GM06990 (cell line): ENCODE measurements around the gene MTERF4.

ENCODE experiments used
- DNase-seq: peaks from one replicate; pipeline ENCODE4 v3.0.0-alpha.2; 2011; ENCODE audit not compliant: insufficient read length; ENCODE audit errors: extremely low read depth
- H3K27me3 ChIP-seq: replicated peaks from 2 replicates; pipeline ENCODE4 v1.6.0; 2011; ENCODE audit warnings: low read length; ENCODE audit not compliant: control insufficient read depth, insufficient read depth
- H3K36me3 ChIP-seq: 2 replicates; pipeline ENCODE4 v1.5.1; 2011; ENCODE audit warnings: low read length; ENCODE audit not compliant: control insufficient read depth, insufficient read depth
- H3K4me3 ChIP-seq: replicated peaks from 2 replicates; pipeline ENCODE4 v1.5.1; 2011; ENCODE audit warnings: low read depth, mild to moderate bottlenecking, control low read depth, low read length
- CTCF ChIP-seq: IDR thresholded peaks from 2 replicates; pipeline ENCODE4 v1.5.1; 2011; ENCODE audit warnings: low read length, control low read depth, mild to moderate bottlenecking, inconsistent platforms; ENCODE audit not compliant: insufficient read depth, poor library complexity, severe bottlenecking

MTERF4 gene

GRCh38 chr2:241142063-241142462 lies 40.0 kb upstream of the MTERF4 start:
- peaks cover 21% of the 10 kb centered on the region for H3K36me3 ChIP-seq
- no peak for TF ChIP-seq CTCF

DNA sequence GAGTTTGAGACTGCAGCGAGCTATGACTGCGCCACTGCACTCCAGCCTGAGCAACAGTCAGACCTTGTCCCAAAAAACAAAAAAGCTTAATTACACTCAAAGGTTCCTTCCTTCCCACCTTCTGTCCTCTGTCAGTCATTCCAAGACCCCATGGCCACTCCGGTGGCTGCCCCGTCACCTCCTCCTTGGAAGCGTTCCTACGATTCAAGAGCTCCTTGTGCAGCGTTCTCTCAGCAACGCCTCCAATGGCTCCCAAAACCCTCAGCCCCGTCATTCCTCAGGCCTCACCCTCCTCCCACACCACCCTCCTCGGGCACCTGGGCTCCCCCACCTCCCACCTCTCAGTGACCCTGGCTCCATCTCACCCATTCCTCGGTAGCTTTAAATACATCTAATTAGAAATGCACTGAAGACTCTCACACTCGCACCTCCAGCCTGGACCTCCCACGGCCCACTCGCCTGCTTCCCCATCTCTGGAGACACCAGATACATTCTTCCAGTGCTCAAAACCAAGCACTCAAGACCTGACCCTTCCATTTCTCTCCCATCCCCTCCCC lies 39.2 kb upstream of the MTERF4 start:
- TF ChIP-seq CTCF = no peak
- DNase-seq = no peak
- H3K36me3 ChIP-seq = peaks cover 25% of the 10 kb centered on the region

More at GRCh38 chr2:241142063-241142462, 40.0 kb upstream of the MTERF4 start:
- no peak for DNase-seq
- Histone ChIP-seq H3K27me3 (no peaks in the 10 kb centered on the region), H3K4me3 (no peak overlapping the region)

DNA sequence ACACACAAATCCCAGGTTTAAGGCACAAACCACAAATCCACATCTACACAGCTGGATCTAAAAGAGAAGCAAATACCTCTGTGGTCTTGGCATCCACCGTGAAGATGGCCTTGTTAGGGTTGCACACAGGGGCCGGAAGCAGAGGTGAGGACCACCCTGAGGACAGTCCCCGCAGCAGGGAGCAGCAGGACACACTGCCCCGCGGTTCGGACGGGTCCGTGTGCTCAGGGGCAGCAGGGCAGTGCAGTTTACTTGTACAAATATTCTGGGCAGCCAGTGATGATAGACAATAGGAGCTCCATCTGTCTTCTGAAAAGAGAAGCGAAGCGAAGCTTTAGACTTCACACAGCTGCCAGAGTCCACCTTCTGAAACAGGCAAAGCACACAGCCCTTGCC lies 38.4 kb upstream of the MTERF4 start:
- no peak for DNase-seq
- Histone ChIP-seq H3K4me3 (no peak overlapping the region), H3K27me3 (no peaks in the 10 kb centered on the region), H3K36me3 (peaks cover 29% of the 10 kb centered on the region)
- no peak for TF ChIP-seq CTCF

More for the DNA sequence above, 39.2 kb upstream of the MTERF4 start:
- Histone ChIP-seq H3K27me3 (no peaks in the 10 kb centered on the region), H3K4me3 (no peak overlapping the region)

GRCh38 chr2:241139531-241140444 lies 37.7 kb upstream of the MTERF4 start:
- no peaks in the 10 kb centered on the region for H3K27me3 ChIP-seq
- DNase-seq = no peak
- TF ChIP-seq CTCF = no peak
- no peak overlapping the region for H3K4me3 ChIP-seq
- H3K36me3 ChIP-seq = peaks cover 31% of the 10 kb centered on the region

DNA sequence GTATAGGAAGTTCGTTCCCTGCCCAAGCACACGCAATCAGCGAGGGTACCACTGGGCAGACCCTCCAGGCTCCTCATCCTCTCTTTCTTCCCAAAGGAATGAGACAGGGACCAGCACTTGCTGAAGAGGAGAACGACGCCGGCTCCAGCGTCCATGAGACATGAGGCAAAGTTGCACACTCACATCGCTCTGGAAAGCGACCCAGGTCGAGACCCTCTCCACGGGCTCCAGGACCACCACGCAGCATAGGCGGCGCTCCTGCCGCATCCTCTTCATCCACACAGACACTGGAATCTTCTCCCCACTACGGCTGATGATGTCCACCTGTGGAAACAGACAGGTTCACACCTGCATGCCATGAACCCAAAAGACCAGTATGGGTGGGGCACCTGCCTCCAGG lies 36.4 kb upstream of the MTERF4 start:
- Histone ChIP-seq H3K27me3 (no peaks in the 10 kb centered on the region), H3K4me3 (no peak overlapping the region), H3K36me3 (peaks cover 31% of the 10 kb centered on the region)
- no peak for DNase-seq
- TF ChIP-seq CTCF = no peak
